ENCODE data around the gene UVRAG. TPM values are rescaled to one million over a fixed set of nuclear protein-coding genes. Genes with fewer than 3 reads are reported as not detected.

Gene UVRAG
- total and polyA plus RNA-seq, 2 of the 4 experiments (the other 2 are of a cell fraction): 5.6 to 10.9 TPM

DNA sequence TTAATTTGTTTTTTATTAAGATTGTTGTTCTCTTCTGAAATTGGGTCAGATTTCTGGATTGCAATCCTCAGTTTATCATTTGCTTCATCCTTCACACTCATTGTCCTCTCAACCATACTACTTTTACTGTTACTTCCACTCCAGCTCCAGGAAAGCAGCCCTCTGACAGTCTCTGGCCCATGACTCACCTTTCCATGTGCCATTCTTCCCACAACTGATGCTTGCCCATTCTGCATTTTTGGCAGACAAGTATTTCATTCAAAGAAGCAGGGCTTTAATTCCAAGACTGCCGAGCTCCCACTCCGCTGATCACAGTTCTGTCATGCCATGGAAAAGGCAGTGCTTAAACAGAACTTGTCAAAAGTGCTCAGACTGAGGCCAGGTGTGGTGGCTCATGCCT lies 252.1 kb downstream of the UVRAG start:
- Histone ChIP-seq H3K4me3 (ENCODE audit: insufficient read depth, low read depth, low read length) (no peak overlapping the region), H2AK9ac (replicated peaks; ENCODE audit: low read depth, low read length, poor library complexity) (no peak overlapping the region), H3K79me1 (ENCODE audit: low read depth in 1 of 2, low read length in 2 of 2) (no peaks in the 10 kb centered on the region), H4K20me1 (ENCODE audit: insufficient read depth, low read length) (no peaks in the 10 kb centered on the region; the same call in 1 of the 2 replicates), H3K27ac (ENCODE audit: insufficient read depth, low read length) (no peak overlapping the region), H4K5ac (ENCODE audit: low read depth, low read length) (no peak overlapping the region), H3K9me1 (ENCODE audit: insufficient read depth, low read length) (no peaks in the 10 kb centered on the region), H3K14ac (replicated peaks; ENCODE audit: low read depth, low read length) (no peak overlapping the region), H2AFZ (replicated peaks; ENCODE audit: low read length, poor library complexity) (no peak overlapping the region), H3K9ac (ENCODE audit: low read depth, low read length) (no peak overlapping the region), H3K9me3 (ENCODE audit: control insufficient read depth, insufficient read depth, low read length) (no peaks in the 10 kb centered on the region), H4K91ac (ENCODE audit: insufficient read depth, low read depth, low read length) (no peak overlapping the region), H3K36me3 (ENCODE audit: control insufficient read depth, insufficient read depth, low read length) (peaks cover 2% of the 10 kb centered on the region), H3K23ac (ENCODE audit: low read depth, low read length) (no peak overlapping the region), H4K8ac (ENCODE audit: low read depth in 2 of 2, low read length in 2 of 2) (no peak overlapping the region), H3K27me3 (ENCODE audit: control insufficient read depth, insufficient read depth, low read length) (no peaks in the 10 kb centered on the region), H2BK120ac (ENCODE audit: low read depth, low read length) (no peak overlapping the region), H3K18ac (ENCODE audit: low read depth, low read length) (no peak overlapping the region), H2BK5ac (ENCODE audit: low read depth, low read length, poor library complexity, severe bottlenecking) (no peak overlapping the region), H3K4ac (ENCODE audit: low read depth, low read length) (no peak overlapping the region), H2AK5ac (ENCODE audit: low read depth, low read length) (no peak overlapping the region), H3K4me2 (ENCODE audit: low read depth, low read length) (no peak overlapping the region), H2BK20ac (ENCODE audit: low read depth, low read length) (no peak overlapping the region), H3K4me1 (ENCODE audit: control insufficient read depth, insufficient read depth, low read length) (no peaks in the 10 kb centered on the region), H2BK15ac (ENCODE audit: low read depth, low read length) (no peak overlapping the region), H3K56ac (ENCODE audit: extremely low read depth, insufficient read depth, low read length) (no peak overlapping the region)
- CTCF ChIA-PET: no interaction called here
- DNase-seq: peak; percentile 35
- dilution Hi-C loops (cut with HindIII; ENCODE audit: low sequenced_read_pairs, unreplicated experiment) (no loop called here), intact Hi-C loops (cut with micrococcal nuclease) (no loop called here), in situ Hi-C loops (cut with MboI; ENCODE audit: low sequenced_read_pairs) (no loop called here)
- POLR2A ChIA-PET (ENCODE audit: unreplicated experiment): no interaction called here
- no TSS peak for BruUV-seq (replicated peaks)
- TF ChIP-seq CEBPB (IDR thresholded peaks at IDR 0.05; ENCODE audit: low read depth, low read length): no peak
- no peak for TF ChIP-seq RCOR1 (IDR thresholded peaks at IDR 0.05; ENCODE audit: insufficient replicate concordance, low read length)
- no peak for TF ChIP-seq NFE2L2 (IDR thresholded peaks at IDR 0.05; ENCODE audit: low read depth, low read length)
- no peak for TF ChIP-seq BHLHE40 (IDR thresholded peaks at IDR 0.05; ENCODE audit: low read depth, low read length)
- TF ChIP-seq CHD1 (IDR thresholded peaks at IDR 0.05; ENCODE audit: low read depth, low read length): no peak
- TF ChIP-seq SMC3 (IDR thresholded peaks at IDR 0.05; ENCODE audit: low read depth, low read length): no peak
- TF ChIP-seq RFX5 (IDR thresholded peaks at IDR 0.05; ENCODE audit: low read depth, low read length): no peak
- TF ChIP-seq RAD21 (IDR thresholded peaks at IDR 0.05; ENCODE audit: low read length): no peak
- TF ChIP-seq, protein P1, sequence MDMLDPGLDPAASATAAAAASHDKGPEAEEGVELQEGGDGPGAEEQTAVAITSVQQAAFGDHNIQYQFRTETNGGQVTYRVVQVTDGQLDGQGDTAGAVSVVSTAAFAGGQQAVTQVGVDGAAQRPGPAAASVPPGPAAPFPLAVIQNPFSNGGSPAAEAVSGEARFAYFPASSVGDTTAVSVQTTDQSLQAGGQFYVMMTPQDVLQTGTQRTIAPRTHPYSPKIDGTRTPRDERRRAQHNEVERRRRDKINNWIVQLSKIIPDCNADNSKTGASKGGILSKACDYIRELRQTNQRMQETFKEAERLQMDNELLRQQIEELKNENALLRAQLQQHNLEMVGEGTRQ (IDR thresholded peaks at IDR 0.05; ENCODE audit: low read depth, low read length): no peak
- TF ChIP-seq MAZ (IDR thresholded peaks at IDR 0.05; ENCODE audit: borderline replicate concordance, low read depth, low read length): no peak
- TF ChIP-seq POLR2A (IDR thresholded peaks at IDR 0.05; ENCODE audit: low read depth, low read length): no peak
- no peak for TF ChIP-seq FOS (IDR thresholded peaks at IDR 0.05; ENCODE audit: low read depth, low read length)
- TF ChIP-seq, protein P2, sequence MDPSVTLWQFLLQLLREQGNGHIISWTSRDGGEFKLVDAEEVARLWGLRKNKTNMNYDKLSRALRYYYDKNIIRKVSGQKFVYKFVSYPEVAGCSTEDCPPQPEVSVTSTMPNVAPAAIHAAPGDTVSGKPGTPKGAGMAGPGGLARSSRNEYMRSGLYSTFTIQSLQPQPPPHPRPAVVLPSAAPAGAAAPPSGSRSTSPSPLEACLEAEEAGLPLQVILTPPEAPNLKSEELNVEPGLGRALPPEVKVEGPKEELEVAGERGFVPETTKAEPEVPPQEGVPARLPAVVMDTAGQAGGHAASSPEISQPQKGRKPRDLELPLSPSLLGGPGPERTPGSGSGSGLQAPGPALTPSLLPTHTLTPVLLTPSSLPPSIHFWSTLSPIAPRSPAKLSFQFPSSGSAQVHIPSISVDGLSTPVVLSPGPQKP (IDR thresholded peaks at IDR 0.05; ENCODE audit: borderline replicate concordance, low read depth, low read length): no peak
- TF ChIP-seq MAFK (IDR thresholded peaks at IDR 0.05; ENCODE audit: low read depth, low read length): no peak
- ATAC-seq (ENCODE audit: low read depth): no peak
- 90% methylated on average over 2 of the region's 2 CpGs; no CpG with 5 or more reads in 1 of the 2 experiments for WGBS, 2 experiments (ENCODE audit: extremely low coverage in 2 of 2, insufficient read length in 1 of 2)

Measured in IMR-90 (cell line).